CD14-positive monocyte (primary cell): Measurements from ENCODE around the gene NDUFS5. TPM values are rescaled to one million over a fixed set of nuclear protein-coding genes. Genes with fewer than 3 reads are reported as not detected.

ENCODE experiments used
- DNase-seq, 3 donors: peaks; one replicate each; pipeline ENCODE4 v3.0.0-alpha.2; 2011 to 2022
- H2AFZ ChIP-seq: 2 replicates; pipeline ENCODE4 v1.6.0; 2012; ENCODE audit warnings: mild to moderate bottlenecking, low read depth, low read length, inconsistent platforms; ENCODE audit not compliant: insufficient read depth, poor library complexity, severe bottlenecking
- H3K27ac ChIP-seq, 2 donors: 1 replicate in 1 of 2; 2 replicates in 1 of 2; pipeline ENCODE4 v1.5.1; 2012 to 2013; ENCODE audit warnings: low read length in 2 of 2, control low read depth in 1 of 2, inconsistent platforms in 1 of 2, low read depth in 1 of 2, mild to moderate bottlenecking in 1 of 2
- H3K27me3 ChIP-seq, 2 donors: one replicate each; pipeline versions ENCODE4 v1.6.0 to v1.6.1; 2011 to 2013; ENCODE audit warnings: low read length in 2 of 2; ENCODE audit not compliant: control insufficient read depth in 2 of 2, insufficient read depth in 2 of 2
- H3K36me3 ChIP-seq, 2 donors: replicated peaks in 1 of 2; 1 replicate in 1 of 2; 2 replicates in 1 of 2; pipeline versions ENCODE4 v1.5.1 to v1.6.1; 2012 to 2013; ENCODE audit warnings: low read length in 2 of 2, control low read depth in 1 of 2, inconsistent platforms in 1 of 2, mild to moderate bottlenecking in 1 of 2; ENCODE audit not compliant: insufficient read depth in 2 of 2, control insufficient read depth in 1 of 2
- H3K4me1 ChIP-seq, 2 donors: 1 replicate in 1 of 2; 2 replicates in 1 of 2; pipeline versions ENCODE4 v1.5.1 to v1.6.1; 2012 to 2013; ENCODE audit warnings: low read length in 2 of 2, control low read depth in 1 of 2, inconsistent platforms in 1 of 2, mild to moderate bottlenecking in 1 of 2, moderate library complexity in 1 of 2; ENCODE audit not compliant: insufficient read depth in 2 of 2, control insufficient read depth in 1 of 2
- H3K4me2 ChIP-seq: replicated peaks from 2 replicates; pipeline ENCODE3; 2012; ENCODE audit warnings: low read length, moderate library complexity, mild to moderate bottlenecking; ENCODE audit not compliant: poor library complexity, severe bottlenecking; ENCODE audit errors: extremely low read depth
- H3K4me3 ChIP-seq, 3 experiments: fragments of 200-600 bp in 1 of 3; sonication (generic) in 1 of 3; replicated peaks in 1 of 3; 1 replicate in 2 of 3; 2 replicates in 1 of 3; pipeline ENCODE4 v1.5.1; 2011 to 2013; ENCODE audit warnings: low read length in 3 of 3, mild to moderate bottlenecking in 3 of 3, control low read depth in 2 of 3, low read depth in 2 of 3, inconsistent platforms in 1 of 3, moderate library complexity in 1 of 3
- H3K79me2 ChIP-seq: 2 replicates; pipeline ENCODE4 v1.6.0; 2012; ENCODE audit warnings: mild to moderate bottlenecking, control low read depth, inconsistent platforms, low read length, moderate library complexity; ENCODE audit not compliant: insufficient read depth
- H3K9ac ChIP-seq: 2 replicates; pipeline ENCODE4 v1.6.0; 2017; ENCODE audit warnings: low read length, mild to moderate bottlenecking; ENCODE audit not compliant: insufficient read depth, poor library complexity, severe bottlenecking
- H3K9me3 ChIP-seq, 2 donors: replicated peaks in 1 of 2; 1 replicate in 1 of 2; 2 replicates in 1 of 2; pipeline versions ENCODE4 v1.5.1 to v1.6.1; 2012 to 2013; ENCODE audit warnings: low read length in 2 of 2, control low read depth in 1 of 2; ENCODE audit not compliant: control insufficient read depth in 1 of 2, insufficient read depth in 1 of 2
- H4K20me1 ChIP-seq: 2 replicates; pipeline ENCODE4 v1.6.0; 2012; ENCODE audit warnings: mild to moderate bottlenecking, low read length, control low read depth, moderate library complexity; ENCODE audit not compliant: insufficient read depth
- H3K27ac Mint-ChIP-seq, 7 donors: one replicate each; pipeline ENCODE4 v1.8.0; 2020; ENCODE audit warnings: mild to moderate bottlenecking in 7 of 7, mixed read lengths in 7 of 7, moderate library complexity in 6 of 7, inconsistent platforms in 2 of 7
- H3K27me3 Mint-ChIP-seq, 3 donors: one replicate each; pipeline ENCODE4 v1.8.0; 2021 to 2022; ENCODE audit warnings: low read depth in 3 of 3, mild to moderate bottlenecking in 3 of 3, mixed read lengths in 3 of 3, moderate library complexity in 3 of 3, inconsistent platforms in 1 of 3
- H3K36me3 Mint-ChIP-seq, 2 donors: one replicate each; pipeline ENCODE4 v1.8.0; 2020; ENCODE audit warnings: mixed read lengths in 2 of 2, inconsistent platforms in 1 of 2, mild to moderate bottlenecking in 1 of 2
- H3K4me1 Mint-ChIP-seq: one replicate; pipeline ENCODE4 v1.8.0; 2020; ENCODE audit warnings: mild to moderate bottlenecking, mixed read lengths
- H3K4me3 Mint-ChIP-seq, 2 donors: one replicate each; pipeline ENCODE4 v1.8.0; 2020; ENCODE audit warnings: mild to moderate bottlenecking in 2 of 2, mixed read lengths in 2 of 2, moderate library complexity in 1 of 2
- H3K9me3 Mint-ChIP-seq, 7 donors: one replicate each; pipeline ENCODE4 v1.8.0; 2020 to 2022; ENCODE audit warnings: mixed read lengths in 7 of 7, mild to moderate bottlenecking in 6 of 7, moderate library complexity in 6 of 7, inconsistent platforms in 2 of 7
- WGBS: methylation state at CpG from one replicate; pipeline ENCODE4 v1.1.5; 2013; ENCODE audit warnings: missing lambda C conversion rate; ENCODE audit not compliant: insufficient coverage; 5-methylcytosine and 5-hydroxymethylcytosine counted together
- intact Hi-C, 2 donors: fragments of 100-400 bp; cut with micrococcal nuclease; formaldehyde crosslinking; loops; one replicate each; pipeline versions ENCODE4 v1.15.0 to v1.15.1; 2023
- polyA plus RNA-seq, 3 donors: library from polyadenylated mRNA; depleted of rRNA in 1 of 3; unstranded in 2 of 3; stranded (reverse) in 1 of 3; fragments of 300-500 nt in 2 of 3; fragments of >200 nt in 1 of 3; fragmentation: Illumina TruSeq in 2 of 3; gene quantifications; 1 replicate in 2 of 3; 2 replicates in 1 of 3; pipeline ENCODE4 v1.2.3, GENCODE V29; 2012 to 2021
- TF ChIP-seq, protein P1 (sequence below): fragments of 200-600 bp; IDR thresholded peaks from one replicate; pipeline ENCODE4 v1.8.0; 2022; ENCODE audit warnings: antibody characterized with exemption, mild to moderate bottlenecking

NDUFS5 gene
- polyA plus RNA-seq, 3 donors = 119 to 463 (median 393) TPM

DNA sequence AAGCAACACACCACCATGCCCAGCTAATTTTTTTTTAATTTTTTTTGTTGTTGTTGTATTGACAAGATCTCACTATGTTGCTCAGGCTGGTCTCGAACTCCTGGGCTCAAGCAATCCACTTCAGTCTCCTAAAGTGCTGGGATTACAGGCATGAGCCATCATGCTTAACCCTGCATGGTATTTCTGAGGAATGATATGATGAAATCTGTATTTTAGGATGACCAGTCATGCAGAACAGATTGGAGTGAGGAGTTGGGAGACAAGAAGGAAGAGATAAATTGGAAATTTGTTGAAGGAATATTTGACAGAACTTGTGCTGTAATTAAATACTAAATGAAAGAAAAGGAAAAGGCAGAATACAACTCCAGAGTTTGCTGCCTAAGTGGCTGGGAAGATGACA, 4.7 kb upstream of the NDUFS5 start:
- Histone ChIP-seq H3K79me2 (no peaks in the 10 kb centered on the region), H2AFZ (no peak overlapping the region), H3K9me3 (no peaks in the 10 kb centered on the region), H3K4me2 (no peak overlapping the region), H3K27me3 (no peaks in the 10 kb centered on the region), H3K4me3 (no peak overlapping the region), H3K4me1 (peaks cover 6% of the 10 kb centered on the region in 2 donors), H3K27ac (no peak overlapping the region), H4K20me1 (no peaks in the 10 kb centered on the region), H3K9ac (no peak overlapping the region), H3K36me3 (no peaks in the 10 kb centered on the region)
- Mint-ChIP-seq H3K36me3 (no peaks in the 10 kb centered on the region), H3K4me3 (no peak overlapping the region), H3K27me3 (peaks cover 2 to 7% (median 4%) of the 10 kb centered on the region in 3 donors), H3K27ac (no peak overlapping the region), H3K9me3 (peaks cover 0 to 8% (median 2%) of the 10 kb centered on the region in 7 donors), H3K4me1 (peaks cover 7% of the 10 kb centered on the region)
- TF ChIP-seq, protein P1, sequence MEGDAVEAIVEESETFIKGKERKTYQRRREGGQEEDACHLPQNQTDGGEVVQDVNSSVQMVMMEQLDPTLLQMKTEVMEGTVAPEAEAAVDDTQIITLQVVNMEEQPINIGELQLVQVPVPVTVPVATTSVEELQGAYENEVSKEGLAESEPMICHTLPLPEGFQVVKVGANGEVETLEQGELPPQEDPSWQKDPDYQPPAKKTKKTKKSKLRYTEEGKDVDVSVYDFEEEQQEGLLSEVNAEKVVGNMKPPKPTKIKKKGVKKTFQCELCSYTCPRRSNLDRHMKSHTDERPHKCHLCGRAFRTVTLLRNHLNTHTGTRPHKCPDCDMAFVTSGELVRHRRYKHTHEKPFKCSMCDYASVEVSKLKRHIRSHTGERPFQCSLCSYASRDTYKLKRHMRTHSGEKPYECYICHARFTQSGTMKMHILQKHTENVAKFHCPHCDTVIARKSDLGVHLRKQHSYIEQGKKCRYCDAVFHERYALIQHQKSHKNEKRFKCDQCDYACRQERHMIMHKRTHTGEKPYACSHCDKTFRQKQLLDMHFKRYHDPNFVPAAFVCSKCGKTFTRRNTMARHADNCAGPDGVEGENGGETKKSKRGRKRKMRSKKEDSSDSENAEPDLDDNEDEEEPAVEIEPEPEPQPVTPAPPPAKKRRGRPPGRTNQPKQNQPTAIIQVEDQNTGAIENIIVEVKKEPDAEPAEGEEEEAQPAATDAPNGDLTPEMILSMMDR = no peak
- WGBS = no CpG with 5 or more reads among the region's 1 CpG
- intact Hi-C loops = no loop called here
- no peak for DNase-seq

DNA sequence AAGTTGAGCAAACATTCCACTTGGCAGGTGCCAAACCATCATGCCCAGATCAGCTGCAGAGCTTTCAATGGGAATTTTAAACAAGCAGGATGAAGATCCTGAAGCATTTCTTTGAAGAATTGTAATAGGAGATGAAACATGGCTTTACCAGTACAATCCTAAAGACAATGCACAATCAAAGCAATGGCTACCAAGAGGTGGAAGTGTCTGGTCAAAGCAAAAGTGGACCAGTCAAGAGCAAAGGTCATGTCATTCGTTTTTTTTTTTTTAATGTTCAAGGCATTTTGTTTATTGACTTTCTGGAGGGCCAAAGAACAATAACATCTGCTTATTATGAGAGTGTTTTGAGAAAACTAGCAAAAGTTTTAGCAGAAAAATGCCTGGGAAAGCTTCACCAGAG, 3.0 kb upstream of the NDUFS5 start:
- H3K9me3 ChIP-seq = no peaks in the 10 kb centered on the region
- no peak overlapping the region for H3K4me3 Mint-ChIP-seq
- H3K4me1 ChIP-seq = peaks cover 11 to 12% of the 10 kb centered on the region in 2 donors
- H3K27me3 ChIP-seq = no peaks in the 10 kb centered on the region
- no peak overlapping the region for H3K27ac ChIP-seq
- no peak overlapping the region for H2AFZ ChIP-seq
- H4K20me1 ChIP-seq = no peaks in the 10 kb centered on the region
- H3K4me2 ChIP-seq = no peak overlapping the region
- no peak overlapping the region for H3K4me3 ChIP-seq
- peaks cover 2 to 7% (median 2%) of the 10 kb centered on the region in 3 donors for H3K27me3 Mint-ChIP-seq
- peaks cover 16% of the 10 kb centered on the region for H3K4me1 Mint-ChIP-seq
- peaks cover 0 to 8% (median 3%) of the 10 kb centered on the region in 7 donors for H3K9me3 Mint-ChIP-seq
- peaks cover 11% of the 10 kb centered on the region for H3K79me2 ChIP-seq
- no peak overlapping the region for H3K9ac ChIP-seq
- H3K36me3 ChIP-seq = no peaks in the 10 kb centered on the region
- intact Hi-C loops = no loop called here
- TF ChIP-seq, protein P1 = no peak
- 78% methylated on average over 1 of the region's 1 CpG for WGBS
- H3K27ac Mint-ChIP-seq = no peak overlapping the region
- H3K36me3 Mint-ChIP-seq = no peaks in the 10 kb centered on the region
- no peak for DNase-seq
